ENCODE results near the gene PLPPR1.

DNA sequence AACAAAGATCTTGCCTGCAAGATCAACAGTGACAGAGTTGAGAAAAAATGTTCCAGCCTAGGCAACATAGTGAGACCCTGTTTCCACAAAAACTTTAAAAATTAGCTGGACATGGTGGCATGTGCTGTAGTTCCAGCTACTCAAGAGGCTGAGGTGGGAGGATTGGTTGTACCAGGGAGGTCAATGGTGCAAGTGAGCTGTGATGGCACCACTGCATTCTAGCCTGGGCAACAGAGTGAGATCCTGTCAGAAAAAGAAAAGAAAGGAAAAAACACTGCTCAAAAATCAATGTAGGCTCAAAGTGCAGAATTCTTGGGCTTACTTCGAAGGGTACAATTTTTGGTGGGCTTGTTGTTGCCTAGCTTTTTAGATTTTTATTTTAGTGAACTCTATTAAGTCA lies 145.4 kb downstream of the PLPPR1 start:
- TF ChIP-seq CREB5 (CRISPR knock-in tag; IDR thresholded peaks at IDR 0.05; ENCODE audit: low read depth), result no peak
- TF ChIP-seq, protein P1, sequence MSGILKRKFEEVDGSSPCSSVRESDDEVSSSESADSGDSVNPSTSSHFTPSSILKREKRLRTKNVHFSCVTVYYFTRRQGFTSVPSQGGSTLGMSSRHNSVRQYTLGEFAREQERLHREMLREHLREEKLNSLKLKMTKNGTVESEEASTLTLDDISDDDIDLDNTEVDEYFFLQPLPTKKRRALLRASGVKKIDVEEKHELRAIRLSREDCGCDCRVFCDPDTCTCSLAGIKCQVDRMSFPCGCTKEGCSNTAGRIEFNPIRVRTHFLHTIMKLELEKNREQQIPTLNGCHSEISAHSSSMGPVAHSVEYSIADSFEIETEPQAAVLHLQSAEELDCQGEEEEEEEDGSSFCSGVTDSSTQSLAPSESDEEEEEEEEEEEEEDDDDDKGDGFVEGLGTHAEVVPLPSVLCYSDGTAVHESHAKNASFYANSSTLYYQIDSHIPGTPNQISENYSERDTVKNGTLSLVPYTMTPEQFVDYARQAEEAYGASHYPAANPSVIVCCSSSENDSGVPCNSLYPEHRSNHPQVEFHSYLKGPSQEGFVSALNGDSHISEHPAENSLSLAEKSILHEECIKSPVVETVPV (CRISPR knock-in tag; IDR thresholded peaks at IDR 0.05), result no peak
- TF ChIP-seq PATZ1 (CRISPR knock-in tag; IDR thresholded peaks at IDR 0.05; ENCODE audit: borderline replicate concordance), result no peak
- TF ChIP-seq ZC3H10 (CRISPR knock-in tag; IDR thresholded peaks at IDR 0.05), result no peak
- no peak for TF ChIP-seq TOX (CRISPR knock-in tag; IDR thresholded peaks at IDR 0.05; ENCODE audit: borderline replicate concordance)
- no peak for TF ChIP-seq SNAI2 (CRISPR knock-in tag; IDR thresholded peaks at IDR 0.05)
- TF ChIP-seq PPARA (CRISPR knock-in tag; IDR thresholded peaks at IDR 0.05; ENCODE audit: borderline replicate concordance), result no peak
- no peak for TF ChIP-seq ZNF8 (CRISPR knock-in tag; IDR thresholded peaks at IDR 0.05)
